T-helper 2 cell treated with Interferon-gamma antibody and Interleukin-4, amounts not matched to agents 100 ng/mL and 5 ng/mL, for 36 hours (primary cell): ENCODE data around the gene TPO. TPM values are rescaled to one million over a fixed set of nuclear protein-coding genes. Genes with fewer than 3 reads are reported as not detected.
"Not testable (repeated sequence)": the region's sequence is repeated elsewhere in the genome, so short reads cannot be mapped to it uniquely, and the experiment has no call there.

Experiments used
- intact Hi-C: fragments of 100-400 bp; cut with micrococcal nuclease; formaldehyde crosslinking; loops from one replicate; pipeline ENCODE4 v1.15.1; 2023
- total RNA-seq: library from RNA; stranded (reverse); gene quantifications from 2 replicates; pipeline ENCODE4 v1.2.3, GENCODE V29; 2022

Gene TPO
- total RNA-seq, 1 donor from 2014 or later = 1.2 TPM

DNA sequence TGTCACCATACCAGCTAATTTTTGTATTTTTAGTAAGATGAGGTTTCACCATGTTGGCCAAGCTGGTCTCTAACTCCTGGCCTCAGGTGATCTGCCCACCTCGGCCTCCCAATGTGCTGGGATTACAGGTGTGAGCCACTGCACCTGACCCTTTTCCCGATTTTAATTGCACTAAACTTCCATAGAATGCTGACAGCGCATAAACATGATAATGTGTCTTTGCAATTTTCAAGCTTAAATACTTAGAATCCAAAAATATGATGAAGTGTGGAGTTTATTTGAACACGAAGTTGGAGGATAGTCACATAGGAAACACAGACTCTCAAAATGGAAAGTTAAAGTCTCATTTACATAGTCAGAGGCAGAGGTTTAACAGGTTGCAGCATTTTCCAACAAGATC is 138.6 kb downstream of the TPO start:
- intact Hi-C loops = loop anchor here (10.0 kb wide), 1 partner anchor 1307 kb away; no protein-coding TSS in a partner anchor

DNA sequence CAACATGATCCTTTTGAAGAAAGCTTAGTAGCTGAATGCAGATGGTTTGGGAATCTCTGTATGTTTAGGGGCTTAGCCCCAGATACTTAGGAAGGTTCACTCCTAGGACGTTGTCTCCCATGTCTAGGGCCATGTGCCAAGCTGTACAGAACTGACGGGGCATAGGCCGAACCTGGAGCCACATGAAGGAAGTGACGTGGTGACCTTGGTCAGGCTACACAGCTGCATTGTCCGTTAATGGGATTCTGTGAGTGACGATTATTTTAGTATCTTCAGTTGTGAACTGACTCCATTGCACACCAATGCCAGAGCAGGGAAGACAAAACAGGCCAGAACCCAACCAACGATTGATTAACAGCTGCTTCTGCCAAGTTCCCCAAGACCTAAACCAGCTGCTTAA is 139.3 kb downstream of the TPO start:
- intact Hi-C loops = loop anchor here (10.0 kb wide), 1 partner anchor 1308 kb away; no protein-coding TSS in a partner anchor

- intact Hi-C loops = loop anchor here (10.0 kb wide), 1 partner anchor 1309 kb away; no protein-coding TSS in a partner anchor
These were observed 140.5 kb downstream of the TPO start for GRCh38 chr2:1553671-1554295.

DNA sequence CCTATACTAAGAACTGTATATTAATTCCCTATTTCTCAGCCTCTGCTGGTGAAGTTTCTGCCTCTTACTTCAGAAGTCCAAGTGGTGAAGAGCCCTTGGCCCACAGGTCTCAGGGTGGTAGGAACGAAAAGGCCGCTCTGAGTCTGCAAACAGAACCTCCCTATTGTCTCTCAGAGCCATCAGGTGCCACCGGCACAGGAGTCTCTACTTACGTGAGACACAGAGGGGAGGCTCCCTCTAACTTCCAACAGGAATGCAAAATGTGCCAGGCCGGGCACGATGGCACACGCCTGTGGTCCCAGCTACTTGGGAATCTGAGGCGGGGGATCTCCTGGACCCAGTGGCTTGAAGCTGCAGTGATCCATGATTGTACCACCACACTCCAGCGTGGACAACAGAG is 143.0 kb downstream of the TPO start:
- intact Hi-C loops = loop anchor here (10.0 kb wide), 1 partner anchor 1311 kb away; no protein-coding TSS in a partner anchor

GRCh38 chr2:1556776-1557466 is 143.7 kb downstream of the TPO start:
- intact Hi-C loops = loop anchor here (10.0 kb wide), 1 partner anchor 1312 kb away; no protein-coding TSS in a partner anchor

DNA sequence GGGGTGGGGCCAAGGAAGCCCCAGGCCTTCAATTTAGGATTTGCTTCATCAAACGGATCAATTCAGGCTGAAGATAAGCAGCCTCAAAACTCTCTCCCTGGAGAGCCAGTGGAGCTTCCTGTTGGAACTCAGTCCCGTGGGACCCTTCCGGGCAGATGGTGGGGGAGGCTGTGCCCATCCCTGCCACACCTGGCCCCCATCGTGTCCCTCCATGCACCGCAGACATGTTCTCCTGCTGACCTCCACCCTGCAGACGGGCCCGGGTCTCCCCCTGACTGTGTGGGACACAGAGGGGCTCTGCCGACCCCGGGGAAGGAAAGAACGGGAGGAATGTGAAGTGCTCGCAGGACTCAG is 144.2 kb downstream of the TPO start:
- intact Hi-C loops = loop anchor here (10.0 kb wide), 1 partner anchor 1313 kb away; no protein-coding TSS in a partner anchor

DNA sequence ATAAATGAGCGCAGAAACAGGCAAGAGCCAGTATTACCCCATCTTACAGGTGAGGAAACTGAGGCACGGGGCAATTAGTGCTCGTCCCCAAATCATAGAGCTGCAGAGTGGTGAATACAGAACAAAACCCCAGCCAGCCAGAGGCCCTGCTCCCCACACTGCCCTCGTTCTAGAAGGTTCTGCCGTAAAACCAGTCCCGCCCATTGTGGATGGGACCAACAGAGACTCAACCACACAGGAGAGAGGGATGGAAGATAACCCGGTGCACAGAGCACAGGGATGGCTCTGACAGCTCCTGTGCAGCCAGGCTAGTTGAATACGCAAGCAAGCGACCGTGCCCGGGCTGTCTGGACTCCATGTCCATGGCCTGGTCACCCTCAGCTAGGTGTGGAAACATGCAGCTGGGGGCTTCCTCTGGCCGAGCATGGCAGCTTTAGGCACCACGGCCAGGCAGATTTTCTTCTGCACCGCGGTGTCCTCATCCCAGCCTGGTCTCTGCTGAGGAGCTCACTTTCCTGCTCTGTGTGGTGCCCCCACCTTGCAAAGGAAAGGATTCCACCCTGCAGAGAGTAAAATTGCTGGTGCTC is 146.4 kb downstream of the TPO start:
- intact Hi-C loops = loop anchor here (10.0 kb wide), 1 partner anchor 1315 kb away; no protein-coding TSS in a partner anchor

- intact Hi-C loops = no loop called here
These were observed 148.0 kb downstream of the TPO start for GRCh38 chr2:1561259-1561658.

DNA sequence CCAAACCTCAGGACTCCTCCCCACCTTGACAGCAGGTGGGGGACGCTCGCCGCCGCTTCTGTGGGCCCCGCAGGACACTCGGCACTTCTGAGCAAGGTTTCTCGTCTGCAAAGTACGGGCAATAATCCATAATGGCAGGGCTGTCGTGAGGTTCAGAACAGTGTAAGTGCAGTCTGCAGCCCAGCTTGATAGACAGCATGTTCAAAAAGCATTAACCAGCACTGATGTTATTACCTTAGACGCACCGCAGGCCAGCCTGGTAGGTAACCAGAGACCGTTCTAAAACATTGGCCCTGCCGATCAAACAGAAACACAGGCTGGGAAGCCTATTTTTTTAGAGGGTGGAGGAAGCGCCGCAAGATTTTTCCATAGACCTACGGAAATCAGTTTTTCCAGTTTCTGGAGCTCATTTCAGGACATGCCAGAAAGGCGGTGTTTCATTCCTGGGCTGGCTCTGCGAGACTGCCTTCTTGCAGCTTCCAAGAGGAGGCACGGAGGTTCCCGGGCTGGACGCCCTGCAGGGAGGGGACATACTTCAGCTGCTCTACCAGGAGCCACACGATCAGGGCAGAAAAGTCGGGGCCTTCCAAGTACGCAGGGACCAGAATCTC is 148.7 kb downstream of the TPO start:
- intact Hi-C loops = no loop called here

- intact Hi-C loops = no loop called here
These were observed 150.0 kb downstream of the TPO start for GRCh38 chr2:1563084-1563857.

DNA sequence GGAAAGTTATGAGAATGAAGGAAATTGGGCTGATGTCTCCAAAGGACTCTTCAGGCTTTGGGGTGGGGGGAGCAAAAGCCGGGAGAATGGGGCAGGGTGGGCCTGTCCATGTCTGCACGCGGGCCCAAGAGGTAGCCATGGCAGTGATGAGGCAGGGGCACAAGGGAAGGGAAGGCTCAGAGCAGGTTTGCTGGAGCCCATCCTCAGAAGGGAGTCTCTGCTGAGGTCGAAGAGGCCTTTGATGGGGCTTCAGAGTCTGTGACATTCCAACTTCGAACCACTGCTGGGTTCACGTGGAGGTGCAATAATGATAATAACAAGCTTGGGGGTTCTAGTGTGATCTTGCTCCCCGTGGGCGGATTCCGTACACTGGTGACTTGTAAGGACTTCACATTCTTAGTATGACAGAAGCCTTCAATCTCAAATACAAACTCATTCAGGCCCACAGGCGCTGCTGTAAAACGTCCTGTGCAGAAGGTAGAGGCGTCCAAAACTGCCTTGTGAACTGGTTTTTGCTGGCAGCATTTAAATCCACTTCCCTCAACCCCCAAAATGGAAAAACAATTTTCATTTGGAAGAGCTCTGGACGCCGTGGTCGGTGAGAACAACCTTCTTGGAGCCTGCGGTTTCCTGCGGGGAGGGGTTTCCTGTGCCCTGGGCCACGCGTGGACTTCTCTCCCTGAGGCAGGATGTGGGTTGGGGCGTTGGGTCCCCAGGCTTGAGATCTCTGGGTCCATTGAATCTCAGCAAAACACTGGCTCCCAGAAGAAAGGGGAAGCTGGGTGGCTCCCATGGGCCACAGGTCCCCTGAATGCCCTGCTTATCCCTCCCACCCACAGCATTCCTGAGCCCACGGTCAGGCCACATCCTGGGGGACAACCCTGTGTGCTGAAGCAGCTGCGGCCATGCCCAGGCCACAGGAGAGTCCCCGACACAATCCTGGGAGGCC is 151.0 kb downstream of the TPO start:
- intact Hi-C loops = no loop called here

- intact Hi-C loops = no loop called here
These were observed 154.5 kb downstream of the TPO start for GRCh38 chr2:1567556-1568344.

- intact Hi-C loops = not testable (repeated sequence)
These were observed 155.0 kb downstream of the TPO start for GRCh38 chr2:1568345-1568668.

DNA sequence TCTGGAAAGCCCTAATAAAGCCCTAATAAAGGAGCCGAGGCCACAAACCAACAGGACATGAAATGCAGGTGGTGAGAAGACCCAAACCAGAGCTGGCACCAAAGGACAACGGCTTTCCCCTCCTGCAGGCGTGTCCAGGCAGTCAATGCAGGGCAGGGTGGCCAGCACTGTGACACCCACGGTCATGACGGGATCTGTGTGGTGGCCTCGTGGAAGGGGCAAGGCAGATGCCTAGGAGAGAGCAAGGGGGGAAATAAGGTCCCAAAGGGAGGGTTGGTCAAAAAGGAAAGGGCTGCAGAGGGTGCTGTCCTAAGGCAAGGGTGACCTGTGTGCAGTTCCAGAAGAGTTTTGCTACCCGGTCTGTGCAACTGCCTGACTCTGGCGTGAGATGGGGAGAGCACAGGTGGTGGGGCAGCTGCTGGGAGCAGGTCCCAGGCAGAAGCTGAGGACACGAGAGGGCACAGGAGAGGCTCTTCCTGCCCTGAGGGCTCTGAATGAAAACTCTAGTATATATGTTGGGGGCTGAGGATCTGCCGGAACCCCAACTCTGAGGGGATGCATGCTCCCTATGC is 156.7 kb downstream of the TPO start:
- intact Hi-C loops = no loop called here

DNA sequence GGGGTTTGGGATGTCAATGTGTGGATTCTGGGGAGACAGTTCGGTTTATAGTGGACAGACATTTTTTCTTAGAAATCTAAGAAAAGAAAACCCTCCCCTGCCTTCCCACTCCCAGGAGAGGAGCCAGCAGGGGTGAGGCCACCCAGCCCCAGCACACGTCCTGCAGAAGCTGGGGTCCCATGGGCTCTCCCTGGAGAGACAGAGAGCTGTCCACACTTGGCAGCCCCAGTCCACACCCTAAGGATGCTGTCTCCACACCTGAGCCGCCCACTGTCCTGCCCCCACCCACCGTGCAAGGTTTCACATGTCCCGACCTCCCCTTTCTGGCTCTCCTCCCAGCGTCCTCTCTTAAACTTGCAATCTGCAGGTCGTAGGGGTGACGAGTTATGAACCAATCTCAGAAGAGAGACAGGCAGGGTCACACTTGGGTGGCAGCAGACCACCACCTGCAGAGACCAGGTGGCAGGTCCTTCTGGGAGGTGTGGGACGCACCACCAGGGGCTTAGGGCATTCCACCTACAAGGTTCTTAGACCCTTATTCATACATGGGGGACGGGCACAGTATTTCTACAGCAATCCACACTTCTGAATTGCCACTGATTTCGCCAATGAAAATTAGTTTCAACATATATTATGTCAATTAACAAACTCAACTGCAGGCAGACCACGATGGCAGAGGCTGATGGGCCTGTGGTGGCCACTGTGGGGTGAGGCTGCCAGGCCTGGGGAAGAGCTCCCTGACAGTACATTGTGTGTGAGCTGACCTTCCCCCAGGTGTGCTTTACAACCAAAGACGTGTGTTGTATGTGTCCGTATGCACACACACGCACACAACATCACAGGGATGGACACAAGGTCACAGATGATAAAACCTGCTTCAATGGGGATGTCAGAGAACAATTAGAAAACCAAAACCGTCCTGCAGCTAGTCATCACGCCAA is 158.5 kb downstream of the TPO start:
- intact Hi-C loops = no loop called here

DNA sequence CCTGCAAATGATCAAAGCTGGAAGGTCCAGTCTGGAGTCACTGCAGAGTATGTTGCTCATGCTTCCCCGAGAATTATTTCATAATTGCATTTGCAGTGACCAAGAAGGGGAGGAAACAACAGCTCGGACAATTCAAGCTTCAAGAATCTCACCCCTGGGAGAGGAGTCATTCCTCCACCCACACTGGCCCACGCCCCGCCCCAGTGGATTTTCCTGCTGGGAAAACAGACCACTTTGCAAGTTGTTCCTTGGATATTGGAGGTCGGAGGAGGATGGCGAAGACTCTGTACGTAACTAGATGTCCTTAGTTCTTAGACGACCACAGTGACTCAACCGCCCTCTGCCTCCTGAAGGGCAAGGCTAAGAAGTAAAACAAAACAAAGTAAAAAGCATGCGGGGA is 159.4 kb downstream of the TPO start:
- intact Hi-C loops = no loop called here

GRCh38 chr2:1577846-1578245 is 164.6 kb downstream of the TPO start:
- intact Hi-C loops = no loop called here
